ENCODE data around the gene LOXL1.

LOXL1 gene

GRCh38 chr15:73996267-73996666 lies 70.0 kb downstream of the LOXL1 start:
- no peak for DNase-seq (ENCODE audit: low read depth)
- H3K4me3 ChIP-seq (ENCODE audit: low read length): peak overlapping the region; percentile 94
- TF ChIP-seq, protein P1, sequence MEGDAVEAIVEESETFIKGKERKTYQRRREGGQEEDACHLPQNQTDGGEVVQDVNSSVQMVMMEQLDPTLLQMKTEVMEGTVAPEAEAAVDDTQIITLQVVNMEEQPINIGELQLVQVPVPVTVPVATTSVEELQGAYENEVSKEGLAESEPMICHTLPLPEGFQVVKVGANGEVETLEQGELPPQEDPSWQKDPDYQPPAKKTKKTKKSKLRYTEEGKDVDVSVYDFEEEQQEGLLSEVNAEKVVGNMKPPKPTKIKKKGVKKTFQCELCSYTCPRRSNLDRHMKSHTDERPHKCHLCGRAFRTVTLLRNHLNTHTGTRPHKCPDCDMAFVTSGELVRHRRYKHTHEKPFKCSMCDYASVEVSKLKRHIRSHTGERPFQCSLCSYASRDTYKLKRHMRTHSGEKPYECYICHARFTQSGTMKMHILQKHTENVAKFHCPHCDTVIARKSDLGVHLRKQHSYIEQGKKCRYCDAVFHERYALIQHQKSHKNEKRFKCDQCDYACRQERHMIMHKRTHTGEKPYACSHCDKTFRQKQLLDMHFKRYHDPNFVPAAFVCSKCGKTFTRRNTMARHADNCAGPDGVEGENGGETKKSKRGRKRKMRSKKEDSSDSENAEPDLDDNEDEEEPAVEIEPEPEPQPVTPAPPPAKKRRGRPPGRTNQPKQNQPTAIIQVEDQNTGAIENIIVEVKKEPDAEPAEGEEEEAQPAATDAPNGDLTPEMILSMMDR (IDR thresholded peaks at IDR 0.05; ENCODE audit: insufficient read depth, low read depth, low read length, missing control alignments): no peak

GRCh38 chr15:73996939-73997338 lies 70.7 kb downstream of the LOXL1 start:
- TF ChIP-seq, protein P1 (IDR thresholded peaks at IDR 0.05; ENCODE audit: insufficient read depth, low read depth, low read length, missing control alignments): no peak
- no peak for DNase-seq (ENCODE audit: low read depth)
- peak overlapping the region; percentile 94 for H3K4me3 ChIP-seq (ENCODE audit: low read length)

GRCh38 chr15:73997986-73998385 lies 71.7 kb downstream of the LOXL1 start:
- DNase-seq (ENCODE audit: low read depth): no peak
- no peak overlapping the region for H3K4me3 ChIP-seq (ENCODE audit: low read length)
- TF ChIP-seq, protein P1 (IDR thresholded peaks at IDR 0.05; ENCODE audit: insufficient read depth, low read depth, low read length, missing control alignments): no peak

All from epithelial cell of esophagus (primary cell).